Activated effector memory CD4-positive, alpha-beta T cell treated with Interleukin-2 at 50 U/mL for 16 hours (primary cell): ENCODE results near the gene HTR1B.

Experiments used
- DNase-seq: peaks from one replicate; pipeline ENCODE4 v3.0.0-alpha.2; 2020

HTR1B gene

DNA sequence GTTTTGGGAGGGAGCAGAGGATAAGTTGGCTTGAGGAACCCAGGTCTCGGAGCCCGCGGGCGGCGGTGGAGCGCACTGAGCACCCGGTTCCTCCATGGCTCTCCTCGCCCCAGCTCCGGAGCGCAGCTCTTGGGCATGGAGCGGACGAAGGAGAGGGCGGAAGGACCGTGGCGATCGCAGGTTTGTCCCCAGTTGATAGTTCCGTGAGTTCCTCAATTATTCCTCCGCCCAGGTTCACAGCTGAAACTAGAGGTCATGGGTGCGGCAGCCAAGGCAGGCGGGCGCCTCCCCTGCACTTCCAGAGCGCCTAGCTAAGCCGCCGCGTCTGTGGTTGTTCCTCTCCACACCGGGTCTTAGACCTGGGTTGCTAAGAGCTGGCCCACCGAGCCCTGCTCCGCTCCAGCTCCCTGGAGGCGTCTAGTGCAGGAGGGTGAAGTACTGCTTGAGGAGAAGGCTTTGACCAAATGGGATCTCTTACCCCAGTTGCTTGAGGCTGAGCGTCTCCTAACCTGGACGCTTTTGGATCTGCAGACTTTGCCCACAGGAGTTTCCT lies at the start of gene HTR1B:
HTR1B (minus strand) TSS at position 184 of the 553 bp plus-strand sequence; CDS start at position 96, 88 bp downstream.
- no peak for DNase-seq

DNA sequence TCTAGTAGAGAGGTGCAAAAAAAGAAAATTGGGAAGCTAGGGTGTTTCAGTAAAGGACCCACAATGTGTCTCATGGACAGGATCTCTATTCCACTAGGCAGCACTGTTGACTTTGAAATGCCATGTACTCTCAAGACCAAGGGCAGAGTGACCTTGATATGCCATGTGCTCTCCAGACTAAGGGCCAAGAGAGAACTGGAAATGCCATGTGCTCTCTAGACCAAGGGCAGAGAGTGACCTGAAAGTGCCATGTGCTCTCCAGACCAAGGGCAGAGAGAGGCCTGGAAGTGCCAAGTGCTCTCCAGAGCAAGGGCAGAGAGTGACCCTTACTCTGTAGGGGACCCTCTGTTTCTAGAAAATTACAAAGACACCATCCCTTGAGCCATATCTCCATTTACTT lies 49.3 kb upstream of the HTR1B start:
- DNase-seq, result no peak

GRCh38 chr6:77511860-77512259 lies 48.6 kb upstream of the HTR1B start:
- DNase-seq, result no peak

- no peak for DNase-seq
These were observed 39.7 kb upstream of the HTR1B start for GRCh38 chr6:77502981-77503380.

DNA sequence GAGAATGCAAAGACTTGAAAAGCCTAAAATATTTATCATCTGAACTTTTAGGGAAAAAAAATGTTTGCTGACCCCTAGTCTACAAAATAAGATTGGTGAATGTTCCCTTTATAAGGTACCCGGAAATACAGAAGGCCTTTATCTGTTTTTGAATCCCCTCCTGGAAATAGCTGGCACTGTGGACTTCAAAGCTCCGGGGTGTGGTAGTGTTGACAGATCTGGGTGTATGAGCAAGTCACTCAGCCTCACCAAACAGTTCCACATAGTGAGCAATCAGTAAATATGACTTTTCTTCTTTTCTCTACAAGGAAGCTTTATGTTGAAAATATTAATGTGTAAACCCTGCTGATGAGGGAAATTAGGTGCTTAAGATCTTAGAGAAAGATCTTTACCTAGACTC lies 29.2 kb upstream of the HTR1B start:
- no peak for DNase-seq

- DNase-seq, result no peak
These were observed 24.6 kb upstream of the HTR1B start for GRCh38 chr6:77487808-77488425.

- DNase-seq, result no peak
These were observed 19.7 kb upstream of the HTR1B start for GRCh38 chr6:77482981-77483380.

DNA sequence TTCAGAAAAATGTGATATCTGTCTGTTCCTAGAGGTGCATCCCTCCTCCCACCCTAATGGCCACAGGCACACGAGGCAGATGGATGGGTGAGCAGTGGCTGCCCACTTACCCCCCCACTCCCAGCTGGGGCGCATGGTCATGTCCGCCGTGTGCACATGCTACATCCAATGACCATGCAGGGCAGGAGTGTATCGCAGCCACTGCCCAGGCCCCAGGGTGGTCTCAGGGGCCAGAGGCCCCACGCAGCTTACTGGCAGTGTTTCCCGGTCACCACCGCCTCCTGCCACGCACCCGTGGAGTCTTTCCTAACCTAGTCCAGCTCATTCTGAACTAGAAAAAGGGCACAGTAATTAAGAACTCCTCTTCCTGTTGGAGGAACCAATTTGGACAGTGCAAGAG lies 11.7 kb upstream of the HTR1B start:
- no peak for DNase-seq

GRCh38 chr6:77474286-77474956 lies 11.1 kb upstream of the HTR1B start:
- no peak for DNase-seq

- DNase-seq, result no peak
These were observed 7.7 kb upstream of the HTR1B start for GRCh38 chr6:77470983-77471382.

DNA sequence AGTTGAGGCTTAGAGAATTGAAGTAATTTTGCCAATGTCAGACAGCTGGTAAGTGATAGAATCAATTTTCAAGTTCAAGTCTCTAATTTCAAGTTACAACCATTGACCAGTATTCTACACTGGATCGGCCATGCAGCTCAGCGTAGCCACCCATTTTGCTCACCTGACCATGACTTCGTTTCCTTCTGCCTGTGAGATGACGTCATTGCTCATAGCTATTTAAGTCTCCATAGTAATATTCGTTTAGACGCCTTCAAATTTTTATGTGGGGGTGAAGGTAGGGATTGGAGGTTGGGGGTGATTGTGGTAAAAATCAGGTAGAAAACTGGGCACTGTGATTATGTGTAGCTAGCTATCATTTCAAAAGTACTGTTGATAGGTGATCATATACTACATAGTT lies 5.6 kb upstream of the HTR1B start:
- DNase-seq, result no peak

DNA sequence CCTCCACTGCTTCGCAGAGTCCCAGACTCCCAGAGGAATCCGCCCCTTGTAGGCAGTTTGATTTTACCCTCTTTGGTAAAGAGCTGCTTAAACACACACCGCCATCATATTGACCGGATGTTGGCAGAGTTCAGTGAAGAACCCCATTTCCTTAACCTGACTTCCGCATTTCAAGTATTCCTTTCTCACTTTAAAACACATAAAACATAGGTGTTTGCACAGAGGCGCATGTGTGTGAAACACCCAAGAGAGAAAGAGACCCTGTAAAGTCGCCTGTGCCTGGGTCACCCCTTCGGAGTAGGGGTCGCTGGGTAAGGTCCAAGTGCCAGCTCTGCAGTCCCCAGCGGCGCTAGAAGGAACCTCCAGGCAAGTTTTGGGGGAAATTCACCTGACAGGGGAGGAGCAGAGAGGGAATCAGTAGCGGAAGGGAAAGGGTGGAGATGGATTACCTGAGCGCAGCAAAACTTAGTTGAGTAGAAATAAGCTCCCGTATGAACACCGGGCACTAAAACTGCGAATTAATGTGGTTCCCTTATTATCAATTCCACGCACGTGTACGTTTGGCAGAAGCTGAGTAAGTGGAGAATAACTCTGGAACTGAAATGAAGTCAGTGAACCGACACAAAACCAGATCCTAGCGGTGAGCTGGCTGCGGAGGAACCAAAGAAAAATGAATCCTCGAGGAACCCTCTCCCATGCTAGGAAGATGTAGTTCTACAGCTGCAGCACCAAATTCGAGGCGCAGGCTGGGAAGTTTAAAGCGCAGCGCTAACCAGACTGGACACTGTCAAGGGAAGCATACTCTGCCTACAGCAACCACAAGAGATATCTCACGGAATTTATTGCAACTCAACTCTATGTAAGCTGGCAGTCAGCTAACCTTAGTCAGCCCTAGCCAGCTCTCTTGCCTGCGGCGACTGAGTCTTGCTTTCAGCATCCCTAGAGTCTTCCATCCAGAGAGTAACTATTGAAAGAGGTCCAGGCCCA lies 3.5 kb upstream of the HTR1B start:
- no peak for DNase-seq

DNA sequence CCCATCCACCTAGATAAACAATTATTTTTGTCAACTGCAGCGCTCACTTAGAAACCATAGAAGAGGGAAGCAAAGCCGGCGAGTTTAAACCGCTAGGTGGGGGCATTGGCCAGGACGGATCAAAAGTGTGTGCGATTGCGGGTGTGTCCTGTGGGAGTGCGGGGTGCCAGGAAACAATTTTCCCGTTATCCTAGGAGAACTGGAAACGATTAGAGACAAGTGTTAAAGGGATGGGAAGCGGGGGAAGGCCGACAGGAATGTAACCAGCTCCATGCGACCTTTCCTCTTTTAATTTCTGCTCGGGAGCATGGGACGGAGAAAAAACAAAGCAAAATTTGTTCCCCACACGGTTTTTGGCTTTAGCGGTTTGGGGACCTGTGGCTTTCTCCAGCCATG lies 2.8 kb upstream of the HTR1B start:
- no peak for DNase-seq

- no peak for DNase-seq
These were observed 1.2 kb upstream of the HTR1B start for GRCh38 chr6:77464495-77464867.

GRCh38 chr6:77463861-77464494 lies 687 bp upstream of the HTR1B start:
- DNase-seq, result no peak

DNA sequence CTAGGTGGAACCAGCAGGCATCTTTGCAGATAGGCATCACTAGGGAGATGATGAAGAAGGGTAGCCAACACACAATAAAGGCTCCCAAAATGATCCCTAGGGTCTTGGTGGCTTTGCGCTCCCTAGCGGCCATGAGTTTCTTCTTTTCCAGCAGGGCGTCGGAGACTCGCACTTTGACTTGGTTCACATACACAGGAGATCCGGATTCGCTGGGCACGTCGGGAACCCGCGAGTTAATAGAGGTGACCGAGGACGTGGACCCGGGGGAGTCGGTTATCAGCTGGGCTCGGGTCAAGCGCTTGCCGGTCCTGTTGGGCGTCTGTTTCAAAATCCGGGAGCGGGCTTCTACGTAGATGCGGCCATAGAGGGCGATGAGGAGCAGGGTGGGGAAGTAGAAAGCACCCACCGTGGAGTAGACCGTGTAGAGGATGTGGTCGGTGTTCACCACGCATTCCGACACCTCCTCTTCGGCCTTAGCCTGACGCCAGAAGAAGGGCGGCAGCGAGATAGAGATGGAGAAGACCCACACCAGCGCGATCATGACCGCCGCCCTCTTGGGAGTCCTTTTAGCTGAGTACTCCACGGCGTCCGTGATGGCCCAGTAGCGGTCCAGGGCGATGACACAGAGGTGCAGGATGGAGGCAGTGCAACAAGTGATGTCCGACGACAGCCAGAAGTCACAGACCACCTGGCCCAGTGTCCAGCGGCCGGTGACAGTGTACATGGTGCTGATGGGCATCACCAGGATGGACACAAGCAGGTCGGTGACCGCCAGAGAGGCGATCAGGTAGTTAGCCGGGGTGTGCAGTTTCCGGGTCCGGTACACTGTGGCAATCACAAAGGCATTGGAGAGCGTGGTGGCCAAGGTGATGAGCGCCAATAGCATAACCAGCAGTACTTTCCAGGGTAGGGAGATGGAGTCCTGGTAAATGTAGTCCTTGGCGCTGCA lies 658 bp downstream of the HTR1B start:
- DNase-seq, result no peak

DNA sequence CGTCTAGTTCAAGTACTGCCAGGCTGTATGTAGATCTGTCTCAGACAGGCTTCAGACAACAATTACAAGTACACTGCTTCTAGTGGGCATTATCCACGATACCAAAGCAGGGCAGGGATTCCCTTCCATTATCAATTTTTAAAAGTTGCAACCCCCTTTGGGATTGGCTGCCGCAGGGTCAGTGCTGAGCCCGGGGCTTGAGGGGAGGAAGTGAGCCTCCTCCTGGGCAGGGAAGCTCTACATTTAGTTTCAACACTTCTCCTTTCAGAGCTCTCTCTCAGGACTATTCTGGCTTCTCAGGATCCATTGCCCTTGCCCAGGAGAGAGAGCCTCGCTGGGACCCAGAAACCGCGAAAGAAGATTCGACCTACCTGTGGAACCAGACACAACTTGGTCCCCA lies 1.5 kb downstream of the HTR1B start:
- DNase-seq, result no peak

DNA sequence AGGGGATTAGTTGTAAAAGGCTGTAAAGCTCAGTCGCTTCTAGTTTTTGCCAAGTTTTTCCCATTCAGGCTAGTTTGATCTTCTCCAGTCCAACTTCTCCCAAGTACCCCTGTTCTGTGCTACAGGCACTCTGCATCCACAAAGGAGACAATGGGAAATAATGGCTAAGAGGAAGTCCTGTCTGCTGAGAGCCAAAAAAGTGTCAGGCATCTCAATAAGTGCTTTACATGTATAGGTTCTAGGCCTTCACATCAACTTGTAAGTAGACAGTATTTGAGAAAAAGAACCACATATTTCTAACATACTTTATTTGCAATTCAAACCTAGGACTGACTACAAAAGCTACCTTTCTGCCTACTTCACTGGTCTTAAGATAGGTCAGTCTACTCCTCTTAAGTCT lies 4.9 kb downstream of the HTR1B start:
- no peak for DNase-seq

DNA sequence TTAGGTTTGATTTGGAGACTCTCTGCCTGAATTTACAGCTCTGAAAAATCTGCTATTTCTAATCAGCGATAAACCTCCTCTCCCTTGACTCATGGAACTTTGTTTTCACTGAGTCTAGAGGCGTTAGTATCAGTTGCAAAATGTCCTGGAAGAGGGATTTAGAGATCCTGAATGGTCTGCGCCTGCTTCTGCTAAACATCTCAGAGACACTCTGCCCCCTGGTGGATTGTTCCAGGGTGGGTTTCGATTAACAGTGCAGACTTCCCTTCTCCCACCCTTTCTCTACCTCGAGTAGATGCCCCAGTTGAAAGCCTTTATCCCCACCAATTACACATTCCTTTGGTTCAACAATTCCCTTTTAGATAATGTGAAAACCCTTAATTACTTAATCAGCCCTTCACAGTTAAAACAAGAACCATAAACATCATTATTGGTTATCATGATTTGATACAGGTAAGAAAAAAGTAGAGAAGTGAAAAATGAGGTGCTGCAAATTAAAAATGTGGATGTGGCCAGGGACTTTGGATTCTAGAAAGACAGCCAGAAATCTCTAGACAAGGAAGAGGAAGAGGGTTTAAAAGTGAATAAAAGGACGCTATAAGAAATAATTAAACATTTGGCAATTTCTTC lies 5.5 kb downstream of the HTR1B start:
- no peak for DNase-seq

DNA sequence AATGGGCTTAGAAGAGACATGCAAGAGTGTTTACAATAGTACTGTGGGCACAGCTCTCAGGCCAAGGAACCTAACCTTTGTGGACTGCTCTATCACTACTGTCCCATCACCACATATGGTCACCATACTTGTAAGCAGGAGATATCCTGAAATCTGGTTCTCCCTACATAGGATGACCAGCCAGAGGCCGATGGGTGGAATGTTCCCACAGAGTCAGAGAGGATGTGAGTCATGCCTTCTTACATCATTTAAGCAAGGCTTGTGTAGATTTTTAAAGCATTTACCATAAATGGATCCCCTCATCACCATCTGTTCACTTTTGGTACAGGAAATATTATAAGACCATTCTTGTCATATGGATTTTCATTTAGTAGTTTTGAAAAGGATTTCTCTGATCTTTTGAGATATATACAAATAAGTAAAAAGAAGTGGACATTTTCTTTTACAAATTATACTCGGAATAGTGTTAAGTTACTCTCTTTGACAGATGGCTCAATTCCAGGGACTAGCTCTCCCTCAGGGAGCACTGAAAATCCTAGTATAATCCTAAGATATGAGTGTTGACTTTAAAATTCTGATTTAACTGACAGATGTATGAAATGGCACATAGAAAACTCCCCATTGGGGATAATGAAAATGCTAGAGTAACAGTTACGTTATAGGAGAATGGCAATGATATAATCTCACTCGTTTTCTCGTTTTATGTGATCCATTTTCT lies 6.6 kb downstream of the HTR1B start:
- no peak for DNase-seq

GRCh38 chr6:77455271-77455670 lies 8.0 kb downstream of the HTR1B start:
- DNase-seq, result no peak
